ENCODE results near the gene SLC39A2.

SLC39A2 gene

DNA sequence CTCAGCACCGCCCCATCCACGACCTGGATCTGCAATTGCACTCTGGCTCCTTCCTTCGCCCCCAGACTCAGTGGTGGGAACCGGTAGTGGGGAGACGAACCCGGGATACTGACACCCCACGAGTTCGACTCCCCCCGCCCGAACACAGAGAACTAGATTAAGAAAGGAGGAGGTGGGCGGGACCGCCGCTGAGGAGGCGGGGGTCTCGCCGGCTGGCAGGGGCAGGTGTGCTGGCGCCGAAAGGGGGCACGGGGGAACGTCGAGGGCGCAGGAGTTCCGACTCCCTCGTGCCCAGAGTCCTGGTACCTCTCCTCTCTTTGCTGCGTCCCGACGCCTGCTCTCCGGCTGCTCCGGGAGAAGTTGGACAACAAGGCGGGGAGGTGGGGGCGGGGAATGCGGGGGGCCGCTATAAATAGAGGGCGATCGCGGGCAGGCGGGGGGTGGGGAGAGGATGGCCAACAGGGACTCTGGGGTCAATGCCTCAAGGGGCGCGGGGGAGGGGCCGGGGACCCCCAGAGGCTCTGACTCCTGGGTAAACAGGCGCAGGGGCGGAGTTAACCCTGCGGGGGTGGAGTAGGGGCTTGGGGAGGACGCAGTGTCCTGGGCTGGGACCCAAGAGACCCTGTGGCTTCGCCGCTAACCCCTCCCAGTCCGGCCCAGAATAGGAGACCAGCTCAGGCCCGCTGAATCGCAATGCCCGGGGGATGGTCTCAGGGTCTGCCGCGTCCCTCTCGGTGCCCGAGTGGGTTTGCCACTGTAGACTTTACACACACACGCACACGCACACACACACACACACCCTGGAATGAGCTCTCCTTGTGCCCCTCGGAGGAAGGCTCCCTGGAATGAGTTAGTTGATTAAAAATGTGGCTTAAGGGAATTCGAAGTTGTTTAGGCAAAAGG lies 26.5 kb downstream of the SLC39A2 start:
- TF ChIP-seq, protein P1, sequence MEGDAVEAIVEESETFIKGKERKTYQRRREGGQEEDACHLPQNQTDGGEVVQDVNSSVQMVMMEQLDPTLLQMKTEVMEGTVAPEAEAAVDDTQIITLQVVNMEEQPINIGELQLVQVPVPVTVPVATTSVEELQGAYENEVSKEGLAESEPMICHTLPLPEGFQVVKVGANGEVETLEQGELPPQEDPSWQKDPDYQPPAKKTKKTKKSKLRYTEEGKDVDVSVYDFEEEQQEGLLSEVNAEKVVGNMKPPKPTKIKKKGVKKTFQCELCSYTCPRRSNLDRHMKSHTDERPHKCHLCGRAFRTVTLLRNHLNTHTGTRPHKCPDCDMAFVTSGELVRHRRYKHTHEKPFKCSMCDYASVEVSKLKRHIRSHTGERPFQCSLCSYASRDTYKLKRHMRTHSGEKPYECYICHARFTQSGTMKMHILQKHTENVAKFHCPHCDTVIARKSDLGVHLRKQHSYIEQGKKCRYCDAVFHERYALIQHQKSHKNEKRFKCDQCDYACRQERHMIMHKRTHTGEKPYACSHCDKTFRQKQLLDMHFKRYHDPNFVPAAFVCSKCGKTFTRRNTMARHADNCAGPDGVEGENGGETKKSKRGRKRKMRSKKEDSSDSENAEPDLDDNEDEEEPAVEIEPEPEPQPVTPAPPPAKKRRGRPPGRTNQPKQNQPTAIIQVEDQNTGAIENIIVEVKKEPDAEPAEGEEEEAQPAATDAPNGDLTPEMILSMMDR (conservative IDR thresholded peaks at IDR 0.05; ENCODE audit: low read depth, low read length): no peak
- H3K4me3 ChIP-seq (ENCODE audit: low read depth, low read length): peak overlapping the region; percentile 60
- DNase-seq (ENCODE audit: low read depth): peak; percentile 21

DNA sequence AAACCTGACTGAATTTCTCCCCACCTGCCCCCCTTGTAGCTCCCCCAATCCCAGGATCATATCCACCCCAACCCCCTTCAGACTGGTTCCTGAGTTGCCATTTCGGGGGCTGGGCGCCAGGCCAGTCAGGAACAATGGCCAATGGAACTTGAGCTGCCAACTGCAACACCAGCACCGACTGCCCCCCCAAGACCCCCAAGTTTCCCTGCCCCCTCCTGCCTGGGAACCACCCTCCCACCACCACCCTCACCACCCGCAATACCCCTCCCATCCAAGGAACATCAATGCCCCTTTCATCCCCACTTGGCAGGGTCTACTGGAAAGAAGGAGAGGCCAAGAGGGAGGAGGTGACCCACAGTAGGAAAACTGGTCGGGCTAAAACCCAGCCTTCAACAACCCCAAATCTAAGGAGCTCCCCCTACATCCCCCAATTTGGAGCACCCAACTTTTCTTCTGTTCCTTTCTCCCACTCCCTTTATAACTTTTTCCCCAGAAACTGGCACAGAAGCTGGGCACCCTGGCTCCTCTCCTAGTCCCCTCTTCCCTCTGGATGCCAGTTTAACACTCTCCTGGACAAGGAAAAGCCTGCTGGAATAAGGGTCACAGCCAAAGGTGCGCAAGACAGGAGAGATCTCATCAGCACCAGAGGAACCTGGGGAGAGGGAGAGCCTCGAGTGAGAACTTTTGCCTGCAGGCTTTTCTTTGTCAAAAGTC lies 27.3 kb downstream of the SLC39A2 start:
- H3K4me3 ChIP-seq (ENCODE audit: low read depth, low read length): no peak overlapping the region
- DNase-seq (ENCODE audit: low read depth): no peak
- TF ChIP-seq, protein P1 (conservative IDR thresholded peaks at IDR 0.05; ENCODE audit: low read depth, low read length): no peak

DNA sequence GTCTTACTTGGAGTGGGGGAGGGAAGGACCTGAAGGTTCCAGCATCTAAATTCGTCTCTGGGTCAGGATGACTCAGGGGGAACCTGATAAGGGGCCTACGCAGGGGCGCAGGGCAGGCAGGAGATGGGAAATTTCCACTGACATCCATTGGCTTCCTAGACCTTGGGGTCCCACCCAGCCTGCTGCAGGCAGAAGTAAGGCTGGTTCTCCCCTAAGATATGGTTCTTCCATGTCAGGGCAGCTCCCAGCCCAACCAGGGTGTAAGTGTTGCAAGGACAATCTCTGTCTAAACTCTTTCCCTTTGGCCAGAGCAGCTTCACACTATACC lies 27.9 kb downstream of the SLC39A2 start:
- no peak for DNase-seq (ENCODE audit: low read depth)
- TF ChIP-seq, protein P1 (conservative IDR thresholded peaks at IDR 0.05; ENCODE audit: low read depth, low read length): no peak
- no peak overlapping the region for H3K4me3 ChIP-seq (ENCODE audit: low read depth, low read length)

DNA sequence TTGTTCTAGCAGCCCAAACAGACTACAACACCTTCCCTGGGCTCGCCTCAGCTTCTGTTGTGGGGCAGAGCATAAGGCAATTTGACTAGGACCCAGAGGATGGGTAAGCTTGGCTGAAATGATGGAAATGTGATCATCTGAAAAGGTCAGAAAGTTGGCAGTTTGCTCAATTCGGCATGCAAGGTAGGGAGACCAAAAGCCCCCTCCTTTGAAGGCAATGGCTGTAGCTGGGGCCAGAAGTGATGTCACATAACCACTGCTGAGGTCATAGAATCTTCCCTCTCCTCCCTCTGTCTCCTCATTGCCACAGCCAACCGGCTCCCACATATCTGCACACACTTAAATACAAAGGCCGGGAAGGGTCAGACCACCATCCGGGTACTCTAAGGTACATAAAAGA lies 30.8 kb downstream of the SLC39A2 start, which contains the start of gene TPPP2:
Gene TPPP2 (plus strand): TSS at position 301 of the 400 bp plus-strand sequence. CDS start 365 bp downstream, outside the sequence.
- TF ChIP-seq, protein P1 (conservative IDR thresholded peaks at IDR 0.05; ENCODE audit: low read depth, low read length): no peak
- DNase-seq (ENCODE audit: low read depth): no peak
- no peak within 1 kb of the TSS for H3K4me3 ChIP-seq (ENCODE audit: low read depth, low read length)

DNA sequence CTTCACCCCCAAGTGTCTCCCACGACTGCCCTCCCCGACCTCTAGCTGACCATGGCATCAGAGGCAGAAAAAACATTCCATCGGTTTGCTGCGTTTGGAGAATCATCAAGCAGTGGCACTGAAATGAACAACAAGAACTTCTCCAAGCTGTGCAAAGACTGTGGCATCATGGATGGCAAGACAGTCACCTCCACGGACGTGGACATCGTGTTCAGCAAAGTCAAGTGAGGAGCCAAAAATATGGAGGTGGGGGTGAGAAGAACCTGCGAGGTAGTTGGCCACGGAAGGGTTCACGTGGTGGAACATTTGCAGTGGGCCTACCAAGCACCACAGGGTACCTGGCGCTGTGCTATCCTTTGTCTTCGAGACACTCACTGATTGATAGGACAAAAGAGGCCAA lies 31.4 kb downstream of the SLC39A2 start:
- TF ChIP-seq, protein P1 (conservative IDR thresholded peaks at IDR 0.05; ENCODE audit: low read depth, low read length): no peak
- no peak overlapping the region for H3K4me3 ChIP-seq (ENCODE audit: low read depth, low read length)
- DNase-seq (ENCODE audit: low read depth): no peak

DNA sequence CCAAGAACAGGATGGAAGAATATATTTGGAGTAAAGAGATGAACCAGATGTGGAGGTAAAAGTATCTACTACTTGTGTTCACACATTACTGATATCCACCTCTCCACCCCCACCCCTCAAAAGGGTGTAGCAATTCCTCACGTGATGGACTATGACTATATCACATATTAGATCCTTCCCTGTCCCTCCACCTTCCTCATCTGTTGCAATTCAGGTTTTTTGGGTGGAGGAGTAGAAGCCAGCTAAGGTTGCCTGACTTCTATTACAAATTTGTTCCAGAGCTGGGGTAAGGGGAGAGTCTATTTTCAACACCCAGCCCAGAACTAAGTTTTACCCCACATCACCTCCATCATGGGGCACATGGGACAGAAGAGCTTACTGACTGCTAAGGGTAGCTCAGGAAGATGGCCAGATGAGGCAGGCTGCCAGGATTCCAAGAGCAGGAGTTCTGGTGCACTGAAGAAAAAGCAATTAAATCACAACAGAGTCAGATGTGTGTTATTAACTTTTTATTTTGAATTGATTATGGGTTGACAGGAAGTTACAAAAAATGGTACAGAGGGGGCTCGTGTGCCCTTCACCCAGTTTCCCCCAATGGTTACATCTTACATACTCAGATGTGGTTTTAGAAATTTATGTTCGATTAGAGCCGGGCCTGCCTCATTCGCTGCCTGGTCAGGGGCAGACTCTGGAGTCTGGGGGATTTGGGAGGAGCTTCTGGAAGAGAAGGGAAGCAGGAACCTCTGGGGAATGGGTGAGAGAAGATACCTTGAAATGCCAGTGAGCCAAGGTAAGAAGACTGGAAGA lies 33.4 kb downstream of the SLC39A2 start:
- no peak for DNase-seq (ENCODE audit: low read depth)
- TF ChIP-seq, protein P1 (conservative IDR thresholded peaks at IDR 0.05; ENCODE audit: low read depth, low read length): no peak
- H3K4me3 ChIP-seq (ENCODE audit: low read depth, low read length): no peak overlapping the region

Data from choroid plexus epithelial cell (primary cell).